Measurements from ENCODE around the gene CIDEC.
A peak's percentile ranks its signal among the peaks of the same experiment; 100 is the strongest.

CIDEC gene

DNA sequence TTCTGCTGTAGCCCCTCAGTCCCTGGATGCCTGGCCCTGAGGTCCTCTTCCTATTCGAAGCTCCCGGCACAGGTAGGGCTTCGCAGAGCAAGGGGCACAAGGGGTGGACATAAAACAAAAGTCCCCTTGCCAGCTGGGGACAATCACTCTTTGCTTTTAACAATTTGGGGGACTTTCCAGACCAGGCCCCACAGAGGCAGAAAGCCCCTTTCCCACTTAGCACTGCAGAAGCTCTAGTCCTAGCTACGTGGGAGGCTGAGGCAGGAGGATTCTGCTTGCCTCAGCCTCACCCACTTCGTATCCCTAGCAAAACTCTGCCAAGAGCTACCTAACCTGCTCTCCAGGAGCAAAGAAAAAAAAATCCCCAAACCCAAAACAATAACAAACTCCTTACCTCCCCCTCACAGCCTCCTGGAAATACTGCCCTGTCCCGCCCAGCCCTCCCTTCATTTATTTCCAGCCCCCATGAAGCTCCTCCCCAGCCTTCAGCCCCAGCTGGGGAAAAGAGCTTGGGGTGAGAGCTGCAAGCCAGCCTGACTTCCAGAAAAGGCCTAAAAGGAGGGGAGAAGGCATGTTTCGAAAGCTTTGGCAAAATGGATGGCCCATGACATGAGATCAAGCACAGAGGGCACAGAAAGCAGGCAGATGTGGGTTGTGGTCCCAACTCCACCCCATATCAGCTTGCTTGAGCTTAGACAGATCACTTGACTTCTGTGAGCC is at the start of gene CIDEC:
TSS of gene CIDEC (minus strand) at position 424 of the 720 bp plus-strand sequence. CDS start 1,767 bp downstream, outside the sequence.
- Histone ChIP-seq H3K4me3 (ENCODE audit: low read depth in 1 of 2, low read length in 2 of 2) (no peak within 1 kb of the TSS), H3K4me1 (ENCODE audit: control insufficient read depth in 1 of 2, insufficient read depth in 2 of 2, low read length in 2 of 2) (no peaks in the 10 kb centered on the region), H3K27ac (ENCODE audit: low read length) (no peak within 1 kb of the TSS), H3K27me3 (ENCODE audit: low read depth, low read length) (no peaks in the 10 kb centered on the region), H3K9me3 (ENCODE audit: control insufficient read depth in 1 of 2, low read length in 2 of 2) (no peaks in the 10 kb centered on the region), H3K36me3 (ENCODE audit: control insufficient read depth in 1 of 2, insufficient read depth in 2 of 2, low read length in 2 of 2) (no peaks in the 10 kb centered on the region)

- Histone ChIP-seq H3K4me1 (ENCODE audit: control insufficient read depth in 1 of 2, insufficient read depth in 2 of 2, low read length in 2 of 2) (peaks cover 0 to 4% of the 10 kb centered on the region in 2 donors), H3K9me3 (ENCODE audit: control insufficient read depth in 1 of 2, low read length in 2 of 2) (no peaks in the 10 kb centered on the region), H3K36me3 (ENCODE audit: control insufficient read depth in 1 of 2, insufficient read depth in 2 of 2, low read length in 2 of 2) (peaks cover 19 to 50% of the 10 kb centered on the region in 2 donors), H3K27ac (ENCODE audit: low read length) (no peak overlapping the region), H3K27me3 (ENCODE audit: low read depth, low read length) (no peaks in the 10 kb centered on the region), H3K4me3 (ENCODE audit: low read depth in 1 of 2, low read length in 2 of 2) (no peak overlapping the region)
Observed at GRCh38 chr3:9928158-9928557, 48.1 kb upstream of the CIDEC start.

DNA sequence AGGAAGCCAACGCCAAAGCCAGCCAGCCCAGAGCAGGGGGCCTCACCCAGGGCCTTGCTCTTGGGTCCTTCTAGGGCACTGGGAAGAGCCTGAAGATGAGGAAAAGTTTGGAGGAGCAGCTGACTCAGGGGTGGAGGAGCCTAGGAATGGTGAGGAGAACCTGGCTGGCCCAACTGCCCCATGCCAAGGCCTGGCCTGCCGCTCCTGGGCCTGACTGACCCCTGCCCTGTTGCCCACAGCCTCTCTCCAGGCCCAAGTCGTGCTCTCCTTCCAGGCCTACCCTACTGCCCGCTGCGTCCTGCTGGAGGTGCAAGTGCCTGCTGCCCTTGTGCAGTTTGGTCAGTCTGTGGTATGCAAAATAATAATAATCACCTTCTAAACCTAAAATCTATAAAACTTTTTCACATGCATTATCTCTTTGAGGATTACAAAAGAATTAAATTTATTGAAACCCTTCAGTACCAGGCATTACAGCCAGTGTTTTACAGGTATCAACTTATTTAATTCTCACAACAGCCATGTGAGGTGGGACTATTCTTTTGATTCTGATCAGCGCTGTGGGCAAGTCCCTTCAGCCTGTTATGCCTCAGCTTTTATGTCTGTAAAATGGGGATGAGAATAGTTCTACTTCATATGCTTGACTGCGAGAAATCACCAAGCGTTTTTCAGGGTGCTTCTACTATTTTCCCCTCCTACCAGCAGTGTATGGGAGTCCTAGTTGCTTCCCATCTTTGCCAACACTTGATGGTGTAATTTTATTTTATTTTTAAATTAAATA is 38.4 kb upstream of the CIDEC start:
- peaks cover 21 to 36% of the 10 kb centered on the region in 2 donors for H3K4me1 ChIP-seq (ENCODE audit: control insufficient read depth in 1 of 2, insufficient read depth in 2 of 2, low read length in 2 of 2)
- H3K4me3 ChIP-seq (ENCODE audit: low read depth in 1 of 2, low read length in 2 of 2), result peak overlapping the region in 1 of 2 donors; percentile 63
- H3K27ac ChIP-seq (ENCODE audit: low read length), result no peak overlapping the region
- H3K9me3 ChIP-seq (ENCODE audit: control insufficient read depth in 1 of 2, low read length in 2 of 2), result no peaks in the 10 kb centered on the region
- H3K36me3 ChIP-seq (ENCODE audit: control insufficient read depth in 1 of 2, insufficient read depth in 2 of 2, low read length in 2 of 2), result peaks cover 3 to 6% of the 10 kb centered on the region in 2 donors
- H3K27me3 ChIP-seq (ENCODE audit: low read depth, low read length), result no peaks in the 10 kb centered on the region

- H3K4me1 ChIP-seq (ENCODE audit: control insufficient read depth in 1 of 2, insufficient read depth in 2 of 2, low read length in 2 of 2), result peaks cover 21 to 37% of the 10 kb centered on the region in 2 donors
Observed at GRCh38 chr3:9917820-9918219, 37.8 kb upstream of the CIDEC start.

DNA sequence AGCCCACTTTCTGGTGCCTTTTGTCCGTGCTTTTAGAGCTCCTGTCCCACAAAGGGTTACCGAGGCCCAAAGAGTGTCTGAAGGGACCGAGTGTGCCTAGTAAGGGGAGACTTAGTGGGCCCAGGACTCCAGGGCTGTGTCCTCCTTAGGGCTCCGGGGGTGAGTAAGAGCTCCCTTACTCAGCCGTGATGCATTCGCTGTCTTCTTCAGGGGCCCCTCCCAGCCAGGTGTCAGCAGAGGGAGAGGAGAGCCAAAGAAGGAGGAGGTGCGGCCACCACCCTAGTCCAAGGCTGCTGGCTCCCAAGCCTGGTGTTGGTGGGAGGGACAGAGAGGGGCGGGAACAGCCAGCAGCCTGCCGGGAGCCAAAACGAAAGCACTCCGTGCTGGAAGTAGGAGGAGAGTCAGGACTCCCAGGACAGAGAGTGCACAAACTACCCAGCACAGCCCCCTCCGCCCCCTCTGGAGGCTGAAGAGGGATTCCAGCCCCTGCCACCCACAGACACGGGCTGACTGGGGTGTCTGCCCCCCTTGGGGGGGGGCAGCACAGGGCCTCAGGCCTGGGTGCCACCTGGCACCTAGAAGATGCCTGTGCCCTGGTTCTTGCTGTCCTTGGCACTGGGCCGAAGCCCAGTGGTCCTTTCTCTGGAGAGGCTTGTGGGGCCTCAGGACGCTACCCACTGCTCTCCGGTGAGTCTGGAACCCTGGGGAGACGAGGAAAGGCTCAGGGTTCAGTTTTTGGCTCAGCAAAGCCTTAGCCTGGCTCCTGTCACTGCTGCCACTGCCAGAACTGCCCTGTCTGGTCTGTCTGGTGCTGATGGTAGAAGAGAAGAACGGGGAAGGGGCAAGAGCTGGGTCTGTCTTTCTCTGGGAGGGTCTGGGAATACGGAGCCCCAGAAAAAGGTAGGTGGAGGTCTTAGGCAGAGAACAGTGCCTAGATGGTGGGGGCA is 37.0 kb upstream of the CIDEC start, which contains the start of gene IL17RC:
TSS of gene IL17RC (plus strand) at position 365 of the 947 bp plus-strand sequence. CDS start at position 583, 218 bp downstream.
- Histone ChIP-seq H3K4me1 (ENCODE audit: control insufficient read depth in 1 of 2, insufficient read depth in 2 of 2, low read length in 2 of 2) (peaks cover 21 to 37% of the 10 kb centered on the region in 2 donors), H3K4me3 (ENCODE audit: low read depth in 1 of 2, low read length in 2 of 2) (peak within 1 kb of the TSS; percentile 75 to 79), H3K27ac (ENCODE audit: low read length) (peak within 1 kb of the TSS; percentile 95), H3K9me3 (ENCODE audit: control insufficient read depth in 1 of 2, low read length in 2 of 2) (no peaks in the 10 kb centered on the region), H3K27me3 (ENCODE audit: low read depth, low read length) (no peaks in the 10 kb centered on the region), H3K36me3 (ENCODE audit: control insufficient read depth in 1 of 2, insufficient read depth in 2 of 2, low read length in 2 of 2) (peaks cover 0 to 4% of the 10 kb centered on the region in 2 donors)

More at GRCh38 chr3:9917820-9918219, 37.8 kb upstream of the CIDEC start:
- H3K27ac ChIP-seq (ENCODE audit: low read length), result peak overlapping the region; percentile 81
- peak overlapping the region; percentile 63 to 75 for H3K4me3 ChIP-seq (ENCODE audit: low read depth in 1 of 2, low read length in 2 of 2)
- H3K9me3 ChIP-seq (ENCODE audit: control insufficient read depth in 1 of 2, low read length in 2 of 2), result no peaks in the 10 kb centered on the region
- no peaks in the 10 kb centered on the region for H3K27me3 ChIP-seq (ENCODE audit: low read depth, low read length)
- H3K36me3 ChIP-seq (ENCODE audit: control insufficient read depth in 1 of 2, insufficient read depth in 2 of 2, low read length in 2 of 2), result peaks cover 3 to 4% of the 10 kb centered on the region in 2 donors

GRCh38 chr3:9916346-9916733 is 36.3 kb upstream of the CIDEC start:
- Histone ChIP-seq H3K27ac (ENCODE audit: low read length) (peak overlapping the region; percentile 95), H3K27me3 (ENCODE audit: low read depth, low read length) (no peaks in the 10 kb centered on the region), H3K4me3 (ENCODE audit: low read depth in 1 of 2, low read length in 2 of 2) (peak overlapping the region; percentile 63 to 75), H3K36me3 (ENCODE audit: control insufficient read depth in 1 of 2, insufficient read depth in 2 of 2, low read length in 2 of 2) (peaks cover 0 to 4% of the 10 kb centered on the region in 2 donors), H3K9me3 (ENCODE audit: control insufficient read depth in 1 of 2, low read length in 2 of 2) (no peaks in the 10 kb centered on the region), H3K4me1 (ENCODE audit: control insufficient read depth in 1 of 2, insufficient read depth in 2 of 2, low read length in 2 of 2) (peaks cover 21 to 37% of the 10 kb centered on the region in 2 donors)

DNA sequence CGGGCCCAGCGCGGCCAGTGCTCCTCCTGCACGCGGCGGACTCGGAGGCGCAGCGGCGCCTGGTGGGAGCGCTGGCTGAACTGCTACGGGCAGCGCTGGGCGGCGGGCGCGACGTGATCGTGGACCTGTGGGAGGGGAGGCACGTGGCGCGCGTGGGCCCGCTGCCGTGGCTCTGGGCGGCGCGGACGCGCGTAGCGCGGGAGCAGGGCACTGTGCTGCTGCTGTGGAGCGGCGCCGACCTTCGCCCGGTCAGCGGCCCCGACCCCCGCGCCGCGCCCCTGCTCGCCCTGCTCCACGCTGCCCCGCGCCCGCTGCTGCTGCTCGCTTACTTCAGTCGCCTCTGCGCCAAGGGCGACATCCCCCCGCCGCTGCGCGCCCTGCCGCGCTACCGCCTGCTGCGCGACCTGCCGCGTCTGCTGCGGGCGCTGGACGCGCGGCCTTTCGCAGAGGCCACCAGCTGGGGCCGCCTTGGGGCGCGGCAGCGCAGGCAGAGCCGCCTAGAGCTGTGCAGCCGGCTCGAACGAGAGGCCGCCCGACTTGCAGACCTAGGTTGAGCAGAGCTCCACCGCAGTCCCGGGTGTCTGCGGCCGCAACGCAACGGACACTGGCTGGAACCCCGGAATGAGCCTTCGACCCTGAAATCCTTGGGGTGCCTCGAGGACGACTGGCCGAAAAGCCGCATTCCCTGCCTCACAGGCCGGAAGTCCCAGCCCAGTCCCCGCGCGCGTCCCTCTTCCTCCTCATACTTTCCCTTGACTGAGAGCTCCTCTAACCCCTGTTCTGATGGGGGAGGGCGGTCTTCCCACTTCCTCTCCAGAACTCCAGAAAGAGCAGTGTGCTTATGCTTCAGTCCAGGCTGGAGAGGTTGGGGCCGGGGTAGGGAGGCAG is 35.4 kb upstream of the CIDEC start:
- H3K4me3 ChIP-seq (ENCODE audit: low read depth in 1 of 2, low read length in 2 of 2), result peak overlapping the region; percentile 57 to 79
- H3K27me3 ChIP-seq (ENCODE audit: low read depth, low read length), result no peaks in the 10 kb centered on the region
- no peaks in the 10 kb centered on the region for H3K9me3 ChIP-seq (ENCODE audit: control insufficient read depth in 1 of 2, low read length in 2 of 2)
- H3K4me1 ChIP-seq (ENCODE audit: control insufficient read depth in 1 of 2, insufficient read depth in 2 of 2, low read length in 2 of 2), result peaks cover 21 to 37% of the 10 kb centered on the region in 2 donors
- H3K27ac ChIP-seq (ENCODE audit: low read length), result peak overlapping the region; percentile 45
- H3K36me3 ChIP-seq (ENCODE audit: control insufficient read depth in 1 of 2, insufficient read depth in 2 of 2, low read length in 2 of 2), result peaks cover 0 to 4% of the 10 kb centered on the region in 2 donors

GRCh38 chr3:9914559-9915253 is 34.7 kb upstream of the CIDEC start:
- peaks cover 21 to 37% of the 10 kb centered on the region in 2 donors for H3K4me1 ChIP-seq (ENCODE audit: control insufficient read depth in 1 of 2, insufficient read depth in 2 of 2, low read length in 2 of 2)

GRCh38 chr3:9914011-9914410 is 34.0 kb upstream of the CIDEC start:
- Histone ChIP-seq H3K27ac (ENCODE audit: low read length) (no peak overlapping the region), H3K36me3 (ENCODE audit: control insufficient read depth in 1 of 2, insufficient read depth in 2 of 2, low read length in 2 of 2) (peaks cover 0 to 4% of the 10 kb centered on the region in 2 donors), H3K4me1 (ENCODE audit: control insufficient read depth in 1 of 2, insufficient read depth in 2 of 2, low read length in 2 of 2) (peaks cover 21 to 37% of the 10 kb centered on the region in 2 donors), H3K27me3 (ENCODE audit: low read depth, low read length) (no peaks in the 10 kb centered on the region), H3K9me3 (ENCODE audit: control insufficient read depth in 1 of 2, low read length in 2 of 2) (no peaks in the 10 kb centered on the region), H3K4me3 (ENCODE audit: low read depth in 1 of 2, low read length in 2 of 2) (no peak overlapping the region)

More at GRCh38 chr3:9914559-9915253, 34.7 kb upstream of the CIDEC start:
- Histone ChIP-seq H3K27ac (ENCODE audit: low read length) (peak overlapping the region; percentile 49), H3K4me3 (ENCODE audit: low read depth in 1 of 2, low read length in 2 of 2) (peak overlapping the region; percentile 57 to 79), H3K9me3 (ENCODE audit: control insufficient read depth in 1 of 2, low read length in 2 of 2) (no peaks in the 10 kb centered on the region), H3K27me3 (ENCODE audit: low read depth, low read length) (no peaks in the 10 kb centered on the region), H3K36me3 (ENCODE audit: control insufficient read depth in 1 of 2, insufficient read depth in 2 of 2, low read length in 2 of 2) (peaks cover 0 to 4% of the 10 kb centered on the region in 2 donors)

All from muscle layer of duodenum (tissue), 2 donors.